NCI-H2196 treated with DMSO at 0.1 percent for 48 hours (cell line): ENCODE measurements around the gene LAMA5.

Source experiments
- DNase-seq: peaks from one replicate; lab custom pipeline; 2025; ENCODE audit not compliant: unreplicated experiment; lab: John Stamatoyannopoulos, UW

Gene LAMA5

DNA sequence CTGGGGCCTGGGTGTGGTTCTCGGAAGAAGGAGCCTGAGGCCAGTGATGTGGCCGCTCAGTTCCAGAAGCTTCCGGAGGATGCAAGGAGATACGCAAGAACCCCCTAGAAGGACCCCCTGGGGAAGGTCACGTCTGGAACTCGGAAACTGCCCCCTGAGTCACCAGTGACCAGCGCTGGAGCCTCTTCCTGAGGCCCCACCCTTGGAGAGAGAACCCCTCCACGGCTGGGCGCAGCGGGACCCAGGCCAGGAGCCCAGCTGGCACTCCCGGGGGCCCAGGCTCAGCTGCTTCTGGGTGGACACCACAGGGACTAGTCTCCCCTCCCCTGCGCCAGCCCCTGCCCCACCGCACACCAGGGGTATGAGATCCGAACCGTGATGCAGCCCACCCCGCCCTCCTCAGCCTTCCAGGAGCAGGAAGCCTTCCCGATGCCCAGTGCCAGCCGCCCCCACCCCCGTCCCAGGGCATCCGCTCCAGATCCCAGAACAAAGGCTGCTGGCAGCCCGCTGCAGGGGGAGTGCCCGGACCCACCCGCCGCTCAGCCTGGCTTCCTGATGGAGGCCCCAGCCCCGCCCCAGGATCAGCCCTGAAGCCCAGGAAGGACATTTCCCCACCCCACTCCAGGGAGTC, 7.5 kb downstream of the LAMA5 start:
- DNase-seq, result no peak

GRCh38 chr20:62359043-62359490, 8.0 kb downstream of the LAMA5 start:
- no peak for DNase-seq

DNA sequence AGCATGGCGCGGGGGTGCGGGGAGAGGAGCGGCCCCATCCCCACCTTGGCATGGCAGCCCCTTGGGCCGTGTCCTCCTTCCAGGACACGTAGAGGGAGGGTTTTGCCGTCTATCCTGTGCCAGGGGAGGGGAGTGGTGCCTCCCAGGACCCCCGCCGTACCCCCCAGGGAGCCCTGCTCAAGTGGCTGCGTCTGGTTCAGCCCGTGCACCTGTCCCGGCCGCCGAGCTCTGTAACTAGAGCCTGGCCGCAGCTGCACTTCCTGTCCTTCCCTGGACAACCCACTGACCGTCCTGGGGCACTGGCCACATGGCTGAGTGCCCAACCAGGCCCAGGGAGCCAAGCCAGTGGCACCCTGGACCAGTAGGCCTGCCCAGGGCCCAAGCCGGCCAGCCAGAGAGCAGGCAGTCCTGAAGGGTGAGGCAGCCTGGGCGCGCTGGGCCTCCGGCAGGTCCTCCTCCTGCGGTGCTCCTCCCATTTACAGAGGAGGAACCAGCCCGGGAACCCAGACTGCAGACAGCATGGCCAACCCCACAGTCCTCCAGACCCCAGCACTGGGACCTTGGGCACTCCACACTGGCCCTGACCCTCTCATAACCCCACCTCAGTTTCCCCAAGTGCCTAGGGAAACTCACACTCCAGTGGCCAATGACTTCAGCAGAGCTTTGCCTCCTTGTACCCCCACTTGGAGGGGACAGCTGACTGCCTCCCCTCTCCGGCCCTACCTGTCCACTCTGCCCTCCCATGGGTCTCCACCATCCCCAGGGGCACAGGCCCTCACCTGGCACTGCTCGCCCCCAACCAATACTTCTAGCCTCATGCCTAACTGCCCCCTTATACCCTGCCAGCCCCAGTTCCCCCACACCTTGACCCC, 8.7 kb downstream of the LAMA5 start:
- peak; percentile 57 for DNase-seq

DNA sequence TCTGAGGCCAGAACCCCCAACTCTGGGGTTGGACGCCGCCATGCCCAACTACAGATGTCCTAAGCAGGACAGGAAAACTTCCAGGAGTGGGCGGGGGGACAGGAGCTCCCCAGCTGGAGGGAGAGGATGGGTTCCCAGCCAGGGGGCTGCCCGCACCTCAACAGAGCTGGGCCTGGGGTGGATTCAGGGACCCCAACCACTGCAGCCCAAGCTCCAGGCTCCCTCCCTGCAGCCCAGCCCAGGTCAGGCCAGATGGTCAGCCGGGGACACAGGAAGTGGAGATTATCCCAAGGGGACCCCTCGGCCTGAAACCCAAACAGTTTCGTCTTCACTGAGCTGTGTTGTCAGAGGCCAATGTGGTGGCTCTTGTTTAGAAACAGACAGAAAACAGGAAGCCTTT, 9.4 kb downstream of the LAMA5 start:
- no peak for DNase-seq

DNA sequence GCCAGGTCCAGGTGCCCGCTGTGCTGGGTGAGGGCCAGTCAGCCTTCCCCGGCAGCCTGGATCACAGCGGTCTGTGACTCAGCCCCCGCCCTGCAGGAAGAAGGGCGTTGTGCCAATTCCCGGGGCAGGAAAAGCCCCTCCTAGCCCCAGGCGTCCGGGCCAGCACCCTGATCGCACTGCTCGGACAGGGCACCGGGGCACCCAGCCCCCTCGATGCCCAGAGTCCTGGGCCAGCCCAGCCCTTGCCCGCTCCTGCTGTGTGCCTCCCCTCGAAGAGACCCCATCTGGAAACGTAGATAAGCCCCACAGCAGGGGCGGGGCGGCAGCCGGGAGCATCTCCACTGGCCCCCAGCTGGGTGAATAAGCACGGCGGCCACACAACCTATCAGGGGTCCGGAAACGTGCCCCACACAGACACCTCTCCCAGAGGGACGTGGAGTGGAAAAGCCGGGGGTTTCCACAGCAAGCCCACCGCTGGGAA, 9.9 kb downstream of the LAMA5 start:
- peak; percentile 32 for DNase-seq

DNA sequence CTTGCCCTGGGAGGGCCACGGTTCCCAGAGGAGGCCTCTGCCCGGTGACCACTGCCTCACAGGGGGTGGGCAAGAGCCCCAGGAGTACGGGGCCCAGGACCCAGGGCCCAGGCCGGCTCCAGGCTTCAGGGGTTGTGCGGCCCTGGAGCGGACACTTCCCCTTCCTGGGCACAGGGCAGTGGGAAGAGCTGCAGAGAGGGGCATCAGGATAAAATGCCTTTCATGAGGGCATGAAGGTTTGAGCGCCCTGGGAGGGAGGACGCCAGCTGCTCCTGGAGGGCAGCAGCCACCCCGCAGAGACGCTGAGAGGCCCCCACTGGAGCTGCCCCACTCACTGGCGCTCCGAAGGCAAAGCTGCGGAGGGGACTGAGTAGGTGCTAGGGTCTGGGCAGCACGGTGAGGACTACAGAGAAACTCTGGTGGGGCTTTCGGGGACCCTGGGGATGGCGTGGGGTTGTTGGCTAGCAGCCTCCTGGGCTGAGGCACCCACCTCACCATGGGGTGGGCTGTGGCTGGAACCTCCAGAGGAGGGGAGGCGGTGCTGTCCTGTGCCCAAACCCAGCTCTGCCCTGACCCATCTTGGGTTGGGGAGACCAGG, 10.4 kb downstream of the LAMA5 start:
- no peak for DNase-seq

DNA sequence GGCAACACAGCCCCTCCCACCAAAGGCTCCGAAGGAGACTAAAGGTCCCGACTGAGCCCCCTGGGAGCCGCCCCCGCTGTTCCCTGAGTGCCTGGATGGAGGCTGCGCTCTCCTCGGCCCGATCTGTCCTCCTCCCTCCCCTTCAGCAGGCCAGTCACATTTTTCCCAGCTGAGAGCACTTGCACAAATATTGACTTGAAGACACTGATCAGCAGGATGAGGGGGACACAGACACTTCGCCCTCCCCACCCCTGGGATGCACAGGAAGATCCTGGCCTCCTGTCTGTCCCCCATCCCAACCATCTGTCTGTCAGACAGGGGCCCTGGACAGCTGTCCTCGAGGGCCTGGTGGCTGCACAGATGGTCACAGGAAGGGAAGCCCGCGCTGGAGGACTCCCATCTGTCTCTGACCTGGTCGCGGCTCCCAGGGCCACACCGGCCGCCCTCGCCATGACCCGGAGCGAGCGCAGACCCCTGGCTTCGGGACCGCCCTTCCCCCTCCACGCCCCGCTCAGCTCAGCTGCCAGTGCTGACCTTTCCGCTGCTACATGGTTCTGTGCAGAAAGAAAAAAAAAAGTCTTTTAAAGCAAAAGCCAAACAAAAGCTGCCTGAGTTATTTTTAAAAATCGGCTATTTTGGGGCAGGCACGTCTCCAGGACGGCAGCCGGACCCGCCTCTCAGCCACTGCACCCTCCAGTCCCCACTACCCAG, 11.1 kb downstream of the LAMA5 start:
- peak; percentile 29 for DNase-seq

DNA sequence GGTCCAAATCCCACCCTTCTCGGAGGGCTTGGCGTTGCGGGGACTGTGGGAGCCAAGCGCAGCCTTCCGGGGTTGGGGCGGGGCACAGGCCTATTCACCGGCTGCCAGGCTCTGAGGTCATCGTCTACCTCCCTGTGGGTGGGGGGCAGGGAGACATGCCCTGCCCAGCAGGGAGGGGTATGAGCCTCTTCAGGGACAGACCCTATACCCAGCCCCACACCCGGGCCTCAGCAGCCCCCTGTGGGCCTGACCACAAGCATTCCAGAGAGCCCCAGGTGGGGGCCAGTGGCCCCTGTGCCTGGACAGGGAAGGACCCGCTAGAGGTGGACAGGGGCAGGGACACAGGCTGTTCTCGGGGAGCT, 11.6 kb downstream of the LAMA5 start:
- peak; percentile 30 for DNase-seq

DNA sequence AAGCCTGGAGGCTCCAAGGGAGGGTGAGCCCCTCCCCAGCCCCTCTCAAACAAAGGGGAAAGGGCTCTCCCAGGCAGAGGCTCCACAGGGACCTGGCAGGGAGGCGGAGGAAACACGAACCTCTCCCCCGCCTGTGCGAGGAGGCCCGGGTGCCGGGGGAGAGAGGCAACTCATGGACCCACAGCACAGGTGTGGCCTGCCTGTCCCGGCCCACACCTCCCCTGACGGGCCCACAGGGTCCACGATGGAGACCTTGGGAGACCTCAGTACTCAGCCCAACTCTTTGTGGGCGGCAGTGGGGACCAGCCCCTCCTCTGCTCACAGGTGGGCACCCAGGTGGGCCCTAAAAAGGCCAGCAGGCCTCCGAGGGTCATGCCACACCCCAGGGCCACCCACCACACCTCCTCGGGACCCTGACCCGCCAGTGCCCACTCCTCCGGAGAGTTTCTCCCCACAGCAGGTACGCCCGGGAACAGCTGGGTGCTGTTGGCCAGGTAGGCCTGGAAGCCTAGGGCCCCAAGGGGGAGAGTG, 12.2 kb downstream of the LAMA5 start:
- no peak for DNase-seq

- no peak for DNase-seq
Measured at GRCh38 chr20:62354031-62354808, 12.9 kb downstream of the LAMA5 start.

- DNase-seq, result no peak
Measured at GRCh38 chr20:62353289-62354030, 13.7 kb downstream of the LAMA5 start.

GRCh38 chr20:62352402-62353288, 14.5 kb downstream of the LAMA5 start:
- DNase-seq, result peak; percentile 97

DNA sequence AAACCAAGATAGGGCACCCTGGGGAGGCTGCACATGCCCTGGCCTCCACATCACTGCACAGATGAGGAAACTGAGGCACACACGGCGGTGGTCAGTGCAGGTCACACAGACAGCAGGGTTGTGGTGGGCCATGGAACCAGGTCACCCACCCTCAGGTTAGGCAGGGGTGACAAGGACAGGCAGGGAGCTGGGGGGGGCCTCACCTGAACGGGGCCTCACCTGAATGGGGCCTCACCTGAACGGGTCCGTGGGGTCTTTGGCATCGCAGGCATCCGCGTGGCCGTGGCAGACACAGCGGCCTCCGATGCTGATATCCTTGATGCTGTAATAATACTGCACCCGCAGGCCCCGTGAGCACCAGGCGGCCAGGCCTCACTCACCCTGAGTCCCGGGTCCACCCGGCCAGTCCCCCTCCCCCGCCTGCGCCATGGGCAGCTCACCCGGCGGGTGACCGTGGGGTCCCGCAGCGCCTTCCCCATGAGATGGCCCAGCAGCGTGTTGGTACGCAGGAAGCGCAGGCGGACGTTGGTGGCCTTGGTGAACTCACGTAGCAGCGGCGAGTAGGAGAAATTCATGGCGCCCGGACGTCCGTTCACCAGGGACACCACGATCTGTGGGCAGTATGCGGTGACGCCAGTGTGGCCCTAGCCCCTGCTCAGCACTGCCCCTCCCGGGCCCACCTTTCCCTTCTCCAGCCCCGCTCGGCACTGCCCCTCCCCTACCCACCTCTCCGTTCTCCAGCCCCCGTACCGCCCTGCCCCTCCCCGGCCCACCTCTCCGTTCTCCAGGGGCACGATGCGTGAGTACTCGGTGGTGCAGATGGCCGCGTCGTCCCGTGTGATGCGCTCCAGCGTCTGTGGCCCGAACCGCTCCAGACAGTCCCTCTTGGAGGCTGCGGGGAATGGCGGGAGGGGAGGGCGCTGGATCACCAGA, 15.4 kb downstream of the LAMA5 start:
- no peak for DNase-seq

DNA sequence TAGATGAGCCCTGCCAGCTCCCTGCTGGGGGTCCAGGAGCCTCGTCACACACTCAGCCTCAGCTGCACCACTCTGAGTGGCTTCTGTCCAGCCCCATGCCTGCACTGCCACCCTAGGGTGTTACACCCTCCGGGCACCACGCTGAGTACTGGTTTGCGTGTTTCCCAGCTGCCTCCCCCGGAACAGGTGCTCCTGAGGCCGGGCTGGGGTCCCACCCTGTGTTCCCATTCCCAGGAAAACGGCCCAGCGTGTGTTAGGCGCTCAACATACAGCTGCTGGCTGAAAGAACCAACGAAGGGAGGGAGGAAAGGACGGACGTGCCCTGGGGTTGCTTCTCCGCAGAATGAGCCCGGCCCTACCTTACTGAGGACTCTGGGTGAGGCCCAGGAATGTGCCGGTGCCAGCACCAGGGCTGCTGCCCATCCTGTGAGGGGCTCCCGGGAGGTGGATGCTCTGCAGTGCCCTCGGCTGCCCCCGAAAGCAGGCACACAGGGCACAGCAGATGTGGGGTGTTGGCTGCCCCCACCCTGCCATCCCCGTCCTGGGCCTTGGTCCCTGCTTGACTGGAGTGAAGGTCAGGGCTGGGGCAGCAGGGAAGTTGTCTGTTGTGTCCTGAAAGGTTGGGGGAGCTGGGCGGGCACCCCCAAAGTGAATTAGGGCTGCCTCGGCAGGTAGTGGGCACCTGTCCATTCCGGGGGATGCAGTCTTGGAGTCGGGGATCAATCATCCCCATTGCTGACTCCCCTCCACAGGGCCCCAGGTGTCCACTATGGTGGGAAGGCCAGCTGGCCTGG, 16.3 kb downstream of the LAMA5 start:
- DNase-seq, result no peak

DNA sequence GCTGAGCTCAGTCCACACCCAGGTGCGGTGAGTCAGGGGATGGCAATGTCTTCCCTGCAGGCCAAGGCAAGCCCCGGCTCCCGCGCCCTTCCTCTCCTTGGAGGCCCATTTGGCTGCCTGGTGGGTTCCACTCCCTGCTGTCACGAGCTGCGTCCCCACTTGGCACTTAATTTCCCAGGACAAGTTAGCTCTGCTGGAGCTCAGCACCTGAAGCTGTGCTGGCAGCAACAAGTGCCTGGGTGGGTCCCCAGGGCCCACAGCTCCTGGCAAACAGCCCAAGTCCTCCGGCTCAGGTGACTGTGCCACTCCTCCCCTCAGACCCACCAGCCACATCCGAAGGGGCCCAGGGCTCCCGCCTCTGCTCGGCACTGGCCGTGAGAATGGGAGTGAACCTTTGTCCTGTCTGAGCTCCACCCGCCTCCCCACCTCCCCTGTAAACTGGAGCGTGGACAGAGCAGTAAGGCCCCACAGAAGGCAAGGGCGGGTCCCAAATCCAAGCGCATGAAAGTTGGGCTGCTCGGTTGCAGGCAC, 16.9 kb downstream of the LAMA5 start:
- DNase-seq, result no peak

DNA sequence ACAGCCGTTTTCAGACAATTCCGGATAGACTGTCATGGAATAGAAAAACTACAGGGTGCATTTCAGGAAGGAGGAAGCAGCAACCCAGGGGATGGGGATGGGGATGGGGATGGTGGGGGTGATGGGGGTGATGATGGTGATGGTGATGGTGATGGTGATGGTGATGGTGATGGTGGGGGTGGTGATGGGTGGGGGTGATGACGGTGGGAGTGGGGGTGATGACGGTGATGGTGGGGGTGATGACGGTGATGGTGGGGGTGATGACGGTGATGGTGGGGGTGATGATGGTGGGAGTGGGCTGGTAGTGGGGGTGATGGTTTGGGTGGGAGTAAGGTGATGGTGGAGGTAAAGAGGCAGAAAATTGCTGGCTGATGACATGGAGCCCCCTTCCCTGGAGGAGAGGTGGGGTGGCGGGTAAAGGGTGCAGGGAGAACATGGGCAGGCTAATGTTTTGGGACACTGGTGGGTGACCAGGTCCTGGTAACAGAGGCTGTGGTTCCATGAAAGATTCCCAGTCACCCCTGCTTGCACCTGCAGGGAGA, 17.5 kb downstream of the LAMA5 start:
- no peak for DNase-seq
